AG10803 (cell line): ENCODE measurements around the gene CRYBB1.

ENCODE experiments used
- DNase-seq: peaks from one replicate; pipeline ENCODE4 v3.0.0; 2010; ENCODE audit warnings: low read depth
- H3K4me3 ChIP-seq: 2 replicates; pipeline ENCODE4 v1.5.1; 2011; ENCODE audit warnings: mild to moderate bottlenecking, low read length, control low read depth
- CTCF ChIP-seq: conservative IDR thresholded peaks from 2 replicates; pipeline ENCODE4 v1.5.1; 2011; ENCODE audit warnings: mild to moderate bottlenecking, low read length, control low read depth, inconsistent platforms

CRYBB1 gene

GRCh38 chr22:26635117-26635516, 17.3 kb upstream of the CRYBB1 start:
- no peak for TF ChIP-seq CTCF
- no peak overlapping the region for H3K4me3 ChIP-seq
- DNase-seq, result no peak

- TF ChIP-seq CTCF, result no peak
- no peak for DNase-seq
- H3K4me3 ChIP-seq, result no peak overlapping the region
Observed at GRCh38 chr22:26634189-26634588, 16.4 kb upstream of the CRYBB1 start.

GRCh38 chr22:26632422-26633155, 14.8 kb upstream of the CRYBB1 start:
- no peak for TF ChIP-seq CTCF
- no peak for DNase-seq
- no peak overlapping the region for H3K4me3 ChIP-seq

- no peak for DNase-seq
- no peak overlapping the region for H3K4me3 ChIP-seq
- TF ChIP-seq CTCF, result no peak
Observed at GRCh38 chr22:26631282-26631681, 13.5 kb upstream of the CRYBB1 start.

GRCh38 chr22:26629988-26630761, 12.3 kb upstream of the CRYBB1 start:
- H3K4me3 ChIP-seq, result no peak overlapping the region
- no peak for TF ChIP-seq CTCF

GRCh38 chr22:26624803-26625202, 7.0 kb upstream of the CRYBB1 start:
- TF ChIP-seq CTCF, result no peak
- no peak for DNase-seq

More at GRCh38 chr22:26629988-26630761, 12.3 kb upstream of the CRYBB1 start:
- DNase-seq, result no peak

GRCh38 chr22:26623984-26624383, 6.2 kb upstream of the CRYBB1 start:
- H3K4me3 ChIP-seq, result no peak overlapping the region
- no peak for TF ChIP-seq CTCF
- no peak for DNase-seq

More at GRCh38 chr22:26624803-26625202, 7.0 kb upstream of the CRYBB1 start:
- no peak overlapping the region for H3K4me3 ChIP-seq
